Measurements from ENCODE around the gene FBXW9. TPM values are rescaled to one million over a fixed set of nuclear protein-coding genes. Genes with fewer than 3 reads are reported as not detected.

FBXW9 gene
- total RNA-seq, 1 experiment from 2014 or later, result 12.4 TPM

DNA sequence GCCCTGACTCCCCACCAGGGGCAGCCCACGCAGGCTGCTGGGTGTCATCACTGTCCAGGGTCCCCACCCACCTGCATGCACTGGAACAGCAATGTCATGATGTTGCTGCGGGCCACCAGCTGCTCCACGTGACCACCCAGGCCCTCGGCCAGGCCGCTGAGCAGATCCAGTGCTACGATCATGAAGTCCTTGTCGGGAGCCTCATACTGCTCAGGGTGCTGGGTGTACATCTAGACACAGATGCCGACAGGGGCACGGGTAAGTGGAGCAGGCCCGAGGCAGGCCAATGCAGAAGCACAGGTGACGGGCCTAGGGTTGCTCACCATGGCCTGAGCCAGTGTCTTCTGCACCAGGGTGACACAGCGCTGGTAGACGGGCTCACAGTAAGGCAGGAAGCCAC lies 8.7 kb upstream of the FBXW9 start:
- in situ Hi-C loops (cut with HindIII; ENCODE audit: low pct_unique_long_range_greater_than_20kb, low sequenced_read_pairs), result no loop called here
- no peak for TF ChIP-seq POLR2AphosphoS5 (IDR thresholded peaks at IDR 0.05; ENCODE audit: low read depth, low read length)
- TF ChIP-seq, protein P1, sequence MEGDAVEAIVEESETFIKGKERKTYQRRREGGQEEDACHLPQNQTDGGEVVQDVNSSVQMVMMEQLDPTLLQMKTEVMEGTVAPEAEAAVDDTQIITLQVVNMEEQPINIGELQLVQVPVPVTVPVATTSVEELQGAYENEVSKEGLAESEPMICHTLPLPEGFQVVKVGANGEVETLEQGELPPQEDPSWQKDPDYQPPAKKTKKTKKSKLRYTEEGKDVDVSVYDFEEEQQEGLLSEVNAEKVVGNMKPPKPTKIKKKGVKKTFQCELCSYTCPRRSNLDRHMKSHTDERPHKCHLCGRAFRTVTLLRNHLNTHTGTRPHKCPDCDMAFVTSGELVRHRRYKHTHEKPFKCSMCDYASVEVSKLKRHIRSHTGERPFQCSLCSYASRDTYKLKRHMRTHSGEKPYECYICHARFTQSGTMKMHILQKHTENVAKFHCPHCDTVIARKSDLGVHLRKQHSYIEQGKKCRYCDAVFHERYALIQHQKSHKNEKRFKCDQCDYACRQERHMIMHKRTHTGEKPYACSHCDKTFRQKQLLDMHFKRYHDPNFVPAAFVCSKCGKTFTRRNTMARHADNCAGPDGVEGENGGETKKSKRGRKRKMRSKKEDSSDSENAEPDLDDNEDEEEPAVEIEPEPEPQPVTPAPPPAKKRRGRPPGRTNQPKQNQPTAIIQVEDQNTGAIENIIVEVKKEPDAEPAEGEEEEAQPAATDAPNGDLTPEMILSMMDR (IDR thresholded peaks at IDR 0.05), result no peak
- TF ChIP-seq TCF7L2 (IDR thresholded peaks at IDR 0.05; ENCODE audit: low read depth, low read length), result no peak
- TF ChIP-seq, protein P2, sequence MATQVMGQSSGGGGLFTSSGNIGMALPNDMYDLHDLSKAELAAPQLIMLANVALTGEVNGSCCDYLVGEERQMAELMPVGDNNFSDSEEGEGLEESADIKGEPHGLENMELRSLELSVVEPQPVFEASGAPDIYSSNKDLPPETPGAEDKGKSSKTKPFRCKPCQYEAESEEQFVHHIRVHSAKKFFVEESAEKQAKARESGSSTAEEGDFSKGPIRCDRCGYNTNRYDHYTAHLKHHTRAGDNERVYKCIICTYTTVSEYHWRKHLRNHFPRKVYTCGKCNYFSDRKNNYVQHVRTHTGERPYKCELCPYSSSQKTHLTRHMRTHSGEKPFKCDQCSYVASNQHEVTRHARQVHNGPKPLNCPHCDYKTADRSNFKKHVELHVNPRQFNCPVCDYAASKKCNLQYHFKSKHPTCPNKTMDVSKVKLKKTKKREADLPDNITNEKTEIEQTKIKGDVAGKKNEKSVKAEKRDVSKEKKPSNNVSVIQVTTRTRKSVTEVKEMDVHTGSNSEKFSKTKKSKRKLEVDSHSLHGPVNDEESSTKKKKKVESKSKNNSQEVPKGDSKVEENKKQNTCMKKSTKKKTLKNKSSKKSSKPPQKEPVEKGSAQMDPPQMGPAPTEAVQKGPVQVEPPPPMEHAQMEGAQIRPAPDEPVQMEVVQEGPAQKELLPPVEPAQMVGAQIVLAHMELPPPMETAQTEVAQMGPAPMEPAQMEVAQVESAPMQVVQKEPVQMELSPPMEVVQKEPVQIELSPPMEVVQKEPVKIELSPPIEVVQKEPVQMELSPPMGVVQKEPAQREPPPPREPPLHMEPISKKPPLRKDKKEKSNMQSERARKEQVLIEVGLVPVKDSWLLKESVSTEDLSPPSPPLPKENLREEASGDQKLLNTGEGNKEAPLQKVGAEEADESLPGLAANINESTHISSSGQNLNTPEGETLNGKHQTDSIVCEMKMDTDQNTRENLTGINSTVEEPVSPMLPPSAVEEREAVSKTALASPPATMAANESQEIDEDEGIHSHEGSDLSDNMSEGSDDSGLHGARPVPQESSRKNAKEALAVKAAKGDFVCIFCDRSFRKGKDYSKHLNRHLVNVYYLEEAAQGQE (IDR thresholded peaks at IDR 0.05; ENCODE audit: insufficient read depth in 1 of 2, low read depth in 2 of 2, low read length in 1 of 2), result no peak
- TF ChIP-seq SIN3A (IDR thresholded peaks at IDR 0.05; ENCODE audit: borderline replicate concordance, insufficient read depth, low read depth, low read length), result no peak
- Histone ChIP-seq H3K9me3 (ENCODE audit: control insufficient read depth, insufficient read depth, low read depth, low read length) (no peaks in the 10 kb centered on the region), H3K27me3 (ENCODE audit: control insufficient read depth, insufficient read depth, low read length) (no peaks in the 10 kb centered on the region), H3K4me1 (ENCODE audit: control insufficient read depth, insufficient read depth, low read length) (no peaks in the 10 kb centered on the region), H3K36me3 (ENCODE audit: control insufficient read depth, insufficient read depth, low read length) (peaks cover 8% of the 10 kb centered on the region; the same call in 1 of the 2 replicates), H3K27ac (ENCODE audit: low read length) (no peak overlapping the region), H3K4me3 (ENCODE audit: low read depth in 2 of 2, low read length in 2 of 2) (no peak overlapping the region)
- CTCF ChIA-PET, result no interaction called here
- DNase-seq (ENCODE audit: low read depth, low spot score) (no peak), ATAC-seq (no peak)
- BruUV-seq (replicated peaks), result no TSS peak
- POLR2A ChIA-PET, result no interaction called here
- intact Hi-C loops (cut with micrococcal nuclease; ENCODE audit: unreplicated experiment), result no loop called here

DNA sequence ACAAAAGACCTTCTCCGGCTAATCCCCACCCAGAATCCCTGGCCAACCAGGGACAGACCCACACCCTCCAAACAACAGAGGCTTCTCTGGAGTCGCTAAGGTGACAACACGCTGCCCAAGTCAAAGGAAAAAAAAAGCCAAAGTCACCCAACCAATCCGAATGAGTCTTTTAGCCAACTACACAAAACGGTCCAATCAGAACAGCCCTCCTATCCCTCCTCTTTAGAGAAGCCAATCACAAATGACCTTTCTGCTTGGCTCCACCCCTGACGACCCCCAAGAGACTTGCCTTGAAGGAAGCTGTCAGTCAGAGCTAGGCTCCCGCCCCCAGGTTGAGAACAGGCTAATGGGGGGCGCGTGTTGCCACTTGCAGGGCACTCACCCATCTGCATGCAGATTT lies 6.6 kb upstream of the FBXW9 start:
- POLR2A ChIA-PET, result no interaction called here
- intact Hi-C loops (cut with micrococcal nuclease; ENCODE audit: unreplicated experiment) (no loop called here), in situ Hi-C loops (cut with HindIII; ENCODE audit: low pct_unique_long_range_greater_than_20kb, low sequenced_read_pairs) (no loop called here)

More for the DNA sequence above, 6.6 kb upstream of the FBXW9 start:
- CTCF ChIA-PET, result no interaction called here
- no peak overlapping the region for H3K27ac ChIP-seq (ENCODE audit: low read length)
- no peak for DNase-seq (ENCODE audit: low read depth, low spot score)
- no peak overlapping the region for H3K4me3 ChIP-seq (ENCODE audit: low read depth in 2 of 2, low read length in 2 of 2)
- no peaks in the 10 kb centered on the region for H3K4me1 ChIP-seq (ENCODE audit: control insufficient read depth, insufficient read depth, low read length)
- no peaks in the 10 kb centered on the region for H3K9me3 ChIP-seq (ENCODE audit: control insufficient read depth, insufficient read depth, low read depth, low read length)
- no peaks in the 10 kb centered on the region for H3K27me3 ChIP-seq (ENCODE audit: control insufficient read depth, insufficient read depth, low read length)
- peaks cover 5% of the 10 kb centered on the region; the same call in 1 of the 2 replicates for H3K36me3 ChIP-seq (ENCODE audit: control insufficient read depth, insufficient read depth, low read length)
- BruUV-seq (replicated peaks), result no TSS peak
- TF ChIP-seq, protein P2 (IDR thresholded peaks at IDR 0.05; ENCODE audit: insufficient read depth in 1 of 2, low read depth in 2 of 2, low read length in 1 of 2), result no peak
- no peak for TF ChIP-seq POLR2AphosphoS5 (IDR thresholded peaks at IDR 0.05; ENCODE audit: low read depth, low read length)
- TF ChIP-seq TCF7L2 (IDR thresholded peaks at IDR 0.05; ENCODE audit: low read depth, low read length), result no peak
- ATAC-seq, result no peak; the same call in 1 of the 2 replicates

Data from Panc1 (cell line).